Activated naive CD4-positive, alpha-beta T cell (primary cell): ENCODE measurements around the gene CEBPZOS.
"Not testable (repeated sequence)": the region's sequence is repeated elsewhere in the genome, so short reads cannot be mapped to it uniquely, and the experiment has no call there.

Source experiments
- DNase-seq, 4 experiments: peaks; one replicate each; lab custom pipeline; 2025; lab: John Stamatoyannopoulos, UW

Gene CEBPZOS

GRCh38 chr2:37191253-37191652 is 5.0 kb upstream of the CEBPZOS start:
- DNase-seq = no peak

- DNase-seq = no peak
These were observed 4.5 kb upstream of the CEBPZOS start for GRCh38 chr2:37191747-37192146.

- no peak for DNase-seq
These were observed 3.7 kb upstream of the CEBPZOS start for GRCh38 chr2:37192551-37192950.

GRCh38 chr2:37195862-37196319 is 405 bp upstream of the CEBPZOS start:
- not testable (repeated sequence) for DNase-seq

GRCh38 chr2:37198681-37199065 is 2.4 kb downstream of the CEBPZOS start:
- no peak for DNase-seq

- DNase-seq = no peak
These were observed 4.9 kb downstream of the CEBPZOS start for GRCh38 chr2:37201208-37201607.

- no peak for DNase-seq
These were observed 5.5 kb downstream of the CEBPZOS start for GRCh38 chr2:37201766-37202165.

GRCh38 chr2:37203708-37204107 is 7.4 kb downstream of the CEBPZOS start:
- no peak for DNase-seq

GRCh38 chr2:37205071-37205661 is 8.9 kb downstream of the CEBPZOS start:
- DNase-seq = not testable (repeated sequence)

- DNase-seq = no peak
These were observed 9.5 kb downstream of the CEBPZOS start for GRCh38 chr2:37205689-37206341.

- DNase-seq = not testable (repeated sequence)
These were observed 10.5 kb downstream of the CEBPZOS start for GRCh38 chr2:37206760-37207159.

- DNase-seq = no peak
These were observed 14.9 kb downstream of the CEBPZOS start for GRCh38 chr2:37211212-37211611.

- DNase-seq = no peak
These were observed 15.6 kb downstream of the CEBPZOS start for GRCh38 chr2:37211939-37212338.

GRCh38 chr2:37215250-37215649 is 19.0 kb downstream of the CEBPZOS start:
- DNase-seq = no peak

- no peak for DNase-seq
These were observed 22.8 kb downstream of the CEBPZOS start for GRCh38 chr2:37219046-37219445.

- DNase-seq = no peak
These were observed 26.8 kb downstream of the CEBPZOS start for GRCh38 chr2:37223131-37223530.

- DNase-seq = no peak
These were observed 27.8 kb downstream of the CEBPZOS start for GRCh38 chr2:37224063-37224462.

GRCh38 chr2:37225129-37225528 is 28.8 kb downstream of the CEBPZOS start:
- DNase-seq = not testable (repeated sequence)

- no peak for DNase-seq
These were observed 30.6 kb downstream of the CEBPZOS start for GRCh38 chr2:37226863-37227262.

- no peak for DNase-seq
These were observed 32.5 kb downstream of the CEBPZOS start for GRCh38 chr2:37228788-37229187.

GRCh38 chr2:37230581-37230980 is 34.3 kb downstream of the CEBPZOS start:
- no peak for DNase-seq

GRCh38 chr2:37231241-37232130 is 35.2 kb downstream of the CEBPZOS start, which contains the start of the genes CEBPZ and NDUFAF7:
TSS of gene CEBPZ (minus strand) at chr2:37231596. CDS start at chr2:37231567, 29 bp downstream.
TSS of gene NDUFAF7 (plus strand) at chr2:37231658. CDS start at chr2:37231706, 48 bp downstream.
- peak; percentile 61 to 79 (median 65) for DNase-seq
